Epithelial cell of esophagus (primary cell): ENCODE results near the gene KLC4.

Experiments used
- DNase-seq: peaks from one replicate; pipeline ENCODE4 v3.0.0; 2010; ENCODE audit warnings: low read depth
- H3K4me3 ChIP-seq: 2 replicates; pipeline ENCODE4 v1.5.1; 2011; ENCODE audit warnings: mild to moderate bottlenecking, low read length, control low read depth
- CTCF ChIP-seq: IDR thresholded peaks from 2 replicates; pipeline ENCODE4 v1.5.1; 2011; ENCODE audit warnings: low read depth, mild to moderate bottlenecking, low read length, control low read depth, inconsistent platforms; ENCODE audit not compliant: insufficient read depth; ENCODE audit errors: missing control alignments

Gene KLC4

GRCh38 chr6:43043310-43043709 is 16.1 kb upstream of the KLC4 start:
- TF ChIP-seq CTCF: no peak
- no peak for DNase-seq
- no peak overlapping the region for H3K4me3 ChIP-seq

GRCh38 chr6:43045371-43045930 is 14.0 kb upstream of the KLC4 start:
- TF ChIP-seq CTCF: no peak
- H3K4me3 ChIP-seq: no peak overlapping the region

GRCh38 chr6:43047998-43048397 is 11.4 kb upstream of the KLC4 start:
- TF ChIP-seq CTCF: no peak
- DNase-seq: no peak
- no peak overlapping the region for H3K4me3 ChIP-seq

More at GRCh38 chr6:43045371-43045930, 14.0 kb upstream of the KLC4 start:
- no peak for DNase-seq

- no peak for TF ChIP-seq CTCF
- H3K4me3 ChIP-seq: no peak overlapping the region
- DNase-seq: no peak
Observed at GRCh38 chr6:43050981-43051380, 8.4 kb upstream of the KLC4 start.

- TF ChIP-seq CTCF: no peak
Observed at GRCh38 chr6:43052225-43052841, 7.1 kb upstream of the KLC4 start.

GRCh38 chr6:43052842-43053544 is 6.4 kb upstream of the KLC4 start:
- H3K4me3 ChIP-seq: peak overlapping the region; percentile 94
- no peak for TF ChIP-seq CTCF
- peak; percentile 21 for DNase-seq

More at GRCh38 chr6:43052225-43052841, 7.1 kb upstream of the KLC4 start:
- DNase-seq: no peak
- H3K4me3 ChIP-seq: peak overlapping the region; percentile 94
